ENCODE results near the gene SP2. TPM values are rescaled to one million over a fixed set of nuclear protein-coding genes. Genes with fewer than 3 reads are reported as not detected.

Gene SP2
- total RNA-seq, 2 donors from 2014 or later: 12.8 to 13.4 TPM

DNA sequence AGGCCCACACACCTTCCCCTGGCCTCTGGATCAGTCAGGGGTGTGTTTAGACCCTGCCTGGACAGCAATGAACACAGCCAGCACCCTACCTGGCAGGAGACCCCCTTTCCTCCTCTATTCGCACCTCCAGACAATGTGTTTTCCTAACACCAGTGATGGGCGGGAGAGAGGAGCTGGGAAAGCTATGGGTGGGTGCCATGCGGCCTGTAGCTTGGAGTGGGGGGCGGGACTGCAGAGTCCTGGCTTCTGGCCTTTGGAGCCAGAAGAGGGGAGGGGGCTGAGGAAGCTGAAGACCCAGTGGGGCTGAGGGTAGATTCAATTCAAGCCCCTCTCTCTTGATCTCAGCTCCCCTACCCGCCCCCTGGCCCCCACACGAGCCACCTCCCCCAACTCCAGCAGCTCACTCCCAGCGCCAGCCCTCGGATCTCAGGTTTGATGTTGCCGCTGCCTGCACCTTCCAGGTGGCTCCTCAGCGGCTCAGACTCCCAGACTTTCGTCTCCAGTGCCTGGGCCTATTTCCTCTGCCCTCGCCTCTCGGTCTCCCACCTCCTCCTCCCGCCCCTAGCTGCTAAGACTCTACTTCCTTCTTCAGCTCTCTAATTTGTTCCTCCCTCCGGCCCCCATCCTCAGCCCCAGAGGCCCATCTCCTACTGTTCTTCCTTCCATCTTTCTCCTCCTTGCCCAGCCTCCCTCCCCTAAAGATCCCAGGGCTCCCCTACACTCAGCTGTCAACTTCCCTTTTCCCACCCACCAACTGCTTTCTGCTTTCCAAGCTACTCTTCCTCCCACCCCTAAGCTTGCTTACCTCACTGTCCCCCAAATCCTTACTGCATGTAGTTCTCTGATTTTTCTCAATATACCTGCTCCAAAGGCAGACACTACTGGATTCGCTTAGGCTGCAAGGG lies 38.2 kb upstream of the SP2 start:
- Mint-ChIP-seq H3K4me1 (peaks cover 28% of the 10 kb centered on the region), H3K27ac (peak overlapping the region; percentile 32), H3K4me3 (no peak overlapping the region), H3K9me3 (no peaks in the 10 kb centered on the region), H3K36me3 (ENCODE audit: low read depth) (no peaks in the 10 kb centered on the region), H3K27me3 (ENCODE audit: insufficient read depth) (peaks cover 47% of the 10 kb centered on the region)
- Histone ChIP-seq H3K9ac (ENCODE audit: extremely low read depth, low read length, poor library complexity, severe bottlenecking) (no peak overlapping the region), H3K4me3 (ENCODE audit: low read length) (no peak overlapping the region), H3K27ac (ENCODE audit: low read depth, low read length) (no peak overlapping the region), H3K9me3 (ENCODE audit: control insufficient read depth, low read length) (no peaks in the 10 kb centered on the region), H3K4me1 (ENCODE audit: control insufficient read depth, insufficient read depth, low read length) (no peaks in the 10 kb centered on the region), H3K36me3 (ENCODE audit: control insufficient read depth, insufficient read depth, low read length) (no peaks in the 10 kb centered on the region), H3K27me3 (ENCODE audit: control insufficient read depth, insufficient read depth, low read length, poor library complexity, severe bottlenecking) (peaks cover 30% of the 10 kb centered on the region)
- DNase-seq: peak; percentile 81
- TF ChIP-seq, protein P1, sequence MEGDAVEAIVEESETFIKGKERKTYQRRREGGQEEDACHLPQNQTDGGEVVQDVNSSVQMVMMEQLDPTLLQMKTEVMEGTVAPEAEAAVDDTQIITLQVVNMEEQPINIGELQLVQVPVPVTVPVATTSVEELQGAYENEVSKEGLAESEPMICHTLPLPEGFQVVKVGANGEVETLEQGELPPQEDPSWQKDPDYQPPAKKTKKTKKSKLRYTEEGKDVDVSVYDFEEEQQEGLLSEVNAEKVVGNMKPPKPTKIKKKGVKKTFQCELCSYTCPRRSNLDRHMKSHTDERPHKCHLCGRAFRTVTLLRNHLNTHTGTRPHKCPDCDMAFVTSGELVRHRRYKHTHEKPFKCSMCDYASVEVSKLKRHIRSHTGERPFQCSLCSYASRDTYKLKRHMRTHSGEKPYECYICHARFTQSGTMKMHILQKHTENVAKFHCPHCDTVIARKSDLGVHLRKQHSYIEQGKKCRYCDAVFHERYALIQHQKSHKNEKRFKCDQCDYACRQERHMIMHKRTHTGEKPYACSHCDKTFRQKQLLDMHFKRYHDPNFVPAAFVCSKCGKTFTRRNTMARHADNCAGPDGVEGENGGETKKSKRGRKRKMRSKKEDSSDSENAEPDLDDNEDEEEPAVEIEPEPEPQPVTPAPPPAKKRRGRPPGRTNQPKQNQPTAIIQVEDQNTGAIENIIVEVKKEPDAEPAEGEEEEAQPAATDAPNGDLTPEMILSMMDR (conservative IDR thresholded peaks at IDR 0.05): no peak
- WGBS, 2 experiments (ENCODE audit: insufficient coverage in 1 of 2, insufficient read length in 1 of 2): 62 to 66% methylated on average over 5 to 16 of the region's 16 CpGs

DNA sequence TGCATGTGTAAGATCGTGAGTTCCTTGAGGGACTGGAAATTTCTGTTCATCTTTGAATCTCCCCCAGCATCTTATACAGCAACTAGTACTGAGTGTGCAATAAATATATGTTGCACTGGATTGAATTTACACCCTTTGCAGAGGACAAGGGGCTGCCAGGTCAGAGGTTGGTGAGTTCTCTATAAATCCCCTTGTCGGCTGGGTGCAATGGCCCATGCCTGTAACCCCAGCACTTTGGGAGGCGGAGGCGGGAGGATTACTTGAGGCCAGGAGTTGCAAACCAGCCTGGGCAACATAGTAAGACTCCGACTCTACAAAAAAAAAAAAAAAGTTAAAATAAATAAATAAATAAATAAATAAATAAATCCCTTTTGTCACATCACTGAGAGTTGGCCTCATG lies 35.6 kb upstream of the SP2 start:
- peaks cover 35% of the 10 kb centered on the region for H3K27me3 Mint-ChIP-seq (ENCODE audit: insufficient read depth)
- Histone ChIP-seq H3K27me3 (ENCODE audit: control insufficient read depth, insufficient read depth, low read length, poor library complexity, severe bottlenecking) (peaks cover 12% of the 10 kb centered on the region), H3K27ac (ENCODE audit: low read depth, low read length) (no peak overlapping the region), H3K9ac (ENCODE audit: extremely low read depth, low read length, poor library complexity, severe bottlenecking) (no peak overlapping the region), H3K36me3 (ENCODE audit: control insufficient read depth, insufficient read depth, low read length) (no peaks in the 10 kb centered on the region), H3K4me3 (ENCODE audit: low read length) (no peak overlapping the region), H3K4me1 (ENCODE audit: control insufficient read depth, insufficient read depth, low read length) (no peaks in the 10 kb centered on the region), H3K9me3 (ENCODE audit: control insufficient read depth, low read length) (no peaks in the 10 kb centered on the region)
- no peak overlapping the region for H3K4me3 Mint-ChIP-seq
- TF ChIP-seq, protein P1 (conservative IDR thresholded peaks at IDR 0.05): no peak
- no peaks in the 10 kb centered on the region for H3K36me3 Mint-ChIP-seq (ENCODE audit: low read depth)
- H3K27ac Mint-ChIP-seq: no peak overlapping the region
- DNase-seq: no peak
- 100% methylated on average over 1 to 3 of the region's 5 CpGs for WGBS, 2 experiments (ENCODE audit: insufficient coverage in 1 of 2, insufficient read length in 1 of 2)
- peaks cover 18% of the 10 kb centered on the region for H3K4me1 Mint-ChIP-seq
- no peaks in the 10 kb centered on the region for H3K9me3 Mint-ChIP-seq

DNA sequence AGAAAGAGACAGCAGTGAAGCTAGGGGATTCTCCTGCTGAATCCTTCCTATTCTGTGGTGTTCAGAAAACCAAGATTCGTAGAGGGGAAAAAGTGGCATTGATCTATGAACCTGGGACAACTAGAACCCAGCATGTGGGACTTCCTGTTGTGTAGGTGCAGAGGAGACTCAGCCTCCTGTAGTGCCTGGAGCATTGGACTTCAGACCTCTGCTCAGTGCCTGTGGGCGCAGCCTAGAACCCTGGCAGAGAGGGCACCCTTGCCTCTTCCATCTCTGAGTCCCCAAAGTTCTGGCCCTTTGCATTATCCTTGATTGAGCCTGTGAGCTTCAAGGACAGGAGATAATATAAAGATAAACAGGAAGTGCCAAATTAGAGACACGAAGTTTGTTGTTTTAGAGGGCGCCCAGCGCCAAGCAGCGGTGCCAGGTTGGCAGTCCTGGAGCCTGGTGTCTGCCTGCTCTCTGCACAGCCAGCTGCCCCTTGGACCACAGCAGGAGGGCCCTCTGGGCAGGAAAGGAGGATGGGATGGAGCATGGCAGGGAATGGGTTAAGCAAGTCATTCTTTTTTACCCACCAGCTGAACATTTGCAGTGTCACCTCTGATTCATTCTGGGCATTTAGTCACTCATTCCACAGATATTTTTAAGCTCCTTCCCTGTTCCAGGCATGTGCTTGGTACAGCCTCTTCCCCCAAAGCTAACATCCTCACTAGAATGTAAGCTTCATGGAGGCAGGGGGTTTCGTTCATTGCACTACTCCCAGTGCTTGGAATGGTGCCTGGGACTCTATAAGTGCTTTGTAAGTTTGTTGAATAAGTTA lies 33.2 kb upstream of the SP2 start:
- H3K27ac Mint-ChIP-seq: no peak overlapping the region
- H3K36me3 Mint-ChIP-seq (ENCODE audit: low read depth): no peaks in the 10 kb centered on the region
- Histone ChIP-seq H3K27me3 (ENCODE audit: control insufficient read depth, insufficient read depth, low read length, poor library complexity, severe bottlenecking) (peaks cover 18% of the 10 kb centered on the region), H3K9me3 (ENCODE audit: control insufficient read depth, low read length) (no peaks in the 10 kb centered on the region), H3K36me3 (ENCODE audit: control insufficient read depth, insufficient read depth, low read length) (no peaks in the 10 kb centered on the region), H3K4me1 (ENCODE audit: control insufficient read depth, insufficient read depth, low read length) (no peaks in the 10 kb centered on the region), H3K9ac (ENCODE audit: extremely low read depth, low read length, poor library complexity, severe bottlenecking) (no peak overlapping the region), H3K27ac (ENCODE audit: low read depth, low read length) (no peak overlapping the region), H3K4me3 (ENCODE audit: low read length) (no peak overlapping the region)
- H3K27me3 Mint-ChIP-seq (ENCODE audit: insufficient read depth): peaks cover 42% of the 10 kb centered on the region
- peaks cover 6% of the 10 kb centered on the region for H3K4me1 Mint-ChIP-seq
- H3K9me3 Mint-ChIP-seq: no peaks in the 10 kb centered on the region
- TF ChIP-seq, protein P1 (conservative IDR thresholded peaks at IDR 0.05): no peak
- H3K4me3 Mint-ChIP-seq: no peak overlapping the region
- WGBS, 2 experiments (ENCODE audit: insufficient coverage in 1 of 2, insufficient read length in 1 of 2): 88 to 97% methylated on average over 6 to 7 of the region's 7 CpGs
- no peak for DNase-seq

Data from endodermal cell (in vitro differentiated cells).